Parathyroid adenoma (tissue), 2 donors: ENCODE measurements around the gene PAN3.

Experiments
- H2AFZ ChIP-seq: fragments of 300-600 bp; sonication (generic); one replicate; pipeline ENCODE4 v1.7.0; 2017; ENCODE audit warnings: antibody characterized with exemption, mild to moderate bottlenecking
- H3K27ac ChIP-seq: fragments of 300-600 bp; sonication (generic); one replicate; pipeline ENCODE4 v1.7.0; 2017
- H3K27me3 ChIP-seq: fragments of 300-600 bp; sonication (generic); one replicate; pipeline ENCODE4 v1.7.0; 2017; ENCODE audit warnings: low read length; ENCODE audit not compliant: control insufficient read depth, insufficient read depth
- H3K36me3 ChIP-seq: fragments of 300-600 bp; sonication (generic); one replicate; pipeline ENCODE4 v1.7.0; 2017; ENCODE audit warnings: low read length; ENCODE audit not compliant: control insufficient read depth, insufficient read depth
- H3K4me1 ChIP-seq: fragments of 300-600 bp; sonication (generic); one replicate; pipeline ENCODE4 v1.7.0; 2017; ENCODE audit warnings: control low read depth
- H3K4me2 ChIP-seq: fragments of 300-600 bp; sonication (generic); one replicate; pipeline ENCODE4 v1.7.0; 2017; ENCODE audit warnings: low read length
- H3K4me3 ChIP-seq: fragments of 300-600 bp; sonication (generic); one replicate; pipeline ENCODE4 v1.7.0; 2017; ENCODE audit warnings: low read depth, low read length
- H3K79me2 ChIP-seq: fragments of 300-600 bp; sonication (generic); one replicate; pipeline ENCODE4 v1.7.0; 2017; ENCODE audit warnings: control low read depth
- H3K9ac ChIP-seq: fragments of 300-600 bp; sonication (generic); one replicate; pipeline ENCODE4 v1.7.0; 2017; ENCODE audit warnings: mild to moderate bottlenecking
- H3K9me3 ChIP-seq: fragments of 300-600 bp; sonication (generic); one replicate; pipeline ENCODE4 v1.7.0; 2017; ENCODE audit warnings: low read length; ENCODE audit not compliant: control insufficient read depth
- CTCF ChIP-seq: fragments of 300-600 bp; sonication (generic); IDR thresholded peaks from one replicate; pipeline ENCODE4 v1.7.0; 2017; ENCODE audit warnings: antibody characterized with exemption, mild to moderate bottlenecking
- donor health status: primary hyperparathyroidism.

The PAN3 gene

GRCh38 chr13:28138012-28138755 is at the start of gene PAN3:
Gene PAN3 (plus strand): TSS chr13:28138545. CDS start chr13:28138658, 113 bp downstream.
- peak within 1 kb of the TSS; percentile 64 for H3K4me2 ChIP-seq
- no peaks in the 10 kb centered on the region for H3K27me3 ChIP-seq
- no peak for TF ChIP-seq CTCF
- H3K4me3 ChIP-seq = peak within 1 kb of the TSS; percentile 72
- H3K79me2 ChIP-seq = no peaks in the 10 kb centered on the region
- H3K9ac ChIP-seq = peak within 1 kb of the TSS; percentile 22
- no peaks in the 10 kb centered on the region for H3K4me1 ChIP-seq
- no peaks in the 10 kb centered on the region for H3K36me3 ChIP-seq
- peak within 1 kb of the TSS; percentile 91 for H2AFZ ChIP-seq
- H3K27ac ChIP-seq = peak within 1 kb of the TSS; percentile 91
- no peaks in the 10 kb centered on the region for H3K9me3 ChIP-seq

GRCh38 chr13:28089065-28089464 is 49.3 kb upstream of the PAN3 start:
- Histone ChIP-seq H3K79me2 (no peaks in the 10 kb centered on the region), H3K36me3 (no peaks in the 10 kb centered on the region), H3K4me1 (no peaks in the 10 kb centered on the region), H2AFZ (no peak overlapping the region), H3K27me3 (no peaks in the 10 kb centered on the region), H3K9me3 (no peaks in the 10 kb centered on the region), H3K27ac (no peak overlapping the region), H3K9ac (no peak overlapping the region), H3K4me2 (no peak overlapping the region), H3K4me3 (no peak overlapping the region)
- no peak for TF ChIP-seq CTCF

- no peaks in the 10 kb centered on the region for H3K9me3 ChIP-seq
- no peak overlapping the region for H3K4me2 ChIP-seq
- H3K4me3 ChIP-seq = no peak overlapping the region
- no peak overlapping the region for H2AFZ ChIP-seq
- no peaks in the 10 kb centered on the region for H3K4me1 ChIP-seq
- no peaks in the 10 kb centered on the region for H3K27me3 ChIP-seq
- no peaks in the 10 kb centered on the region for H3K79me2 ChIP-seq
- H3K9ac ChIP-seq = no peak overlapping the region
- no peak for TF ChIP-seq CTCF
- no peaks in the 10 kb centered on the region for H3K36me3 ChIP-seq
- H3K27ac ChIP-seq = no peak overlapping the region
These were observed 45.9 kb upstream of the PAN3 start for GRCh38 chr13:28092431-28092830.

- no peak overlapping the region for H3K9ac ChIP-seq
- H3K36me3 ChIP-seq = no peaks in the 10 kb centered on the region
- no peak overlapping the region for H3K4me3 ChIP-seq
- peaks cover 4% of the 10 kb centered on the region for H3K9me3 ChIP-seq
- no peaks in the 10 kb centered on the region for H3K27me3 ChIP-seq
- no peak overlapping the region for H3K27ac ChIP-seq
- no peak overlapping the region for H3K4me2 ChIP-seq
- H3K4me1 ChIP-seq = no peaks in the 10 kb centered on the region
- no peak overlapping the region for H2AFZ ChIP-seq
- no peaks in the 10 kb centered on the region for H3K79me2 ChIP-seq
- no peak for TF ChIP-seq CTCF
These were observed 44.5 kb upstream of the PAN3 start for GRCh38 chr13:28093881-28094280.

- no peaks in the 10 kb centered on the region for H3K36me3 ChIP-seq
- no peak overlapping the region for H3K4me2 ChIP-seq
- no peaks in the 10 kb centered on the region for H3K79me2 ChIP-seq
- TF ChIP-seq CTCF = no peak
- H3K9ac ChIP-seq = no peak overlapping the region
- H3K9me3 ChIP-seq = peaks cover 4% of the 10 kb centered on the region
- no peaks in the 10 kb centered on the region for H3K27me3 ChIP-seq
- no peak overlapping the region for H2AFZ ChIP-seq
- H3K4me3 ChIP-seq = no peak overlapping the region
- no peaks in the 10 kb centered on the region for H3K4me1 ChIP-seq
- no peak overlapping the region for H3K27ac ChIP-seq
These were observed 44.0 kb upstream of the PAN3 start for GRCh38 chr13:28094306-28094705.
